K562 (cell line): Measurements from ENCODE around the gene MCM9. TPM values are rescaled to one million over a fixed set of nuclear protein-coding genes. Genes with fewer than 3 reads are reported as not detected.

Source experiments
- ATAC-seq: fragments of 200-7000 bp; cut with Tn5 transposase; 3 replicates; pipeline ENCODE4 v1.9.1; 2020; ENCODE audit warnings: moderate library complexity
- BruUV-seq: library from RNA; stranded (reverse); fragments of 400-500 nt; replicated peaks from 2 replicates; lab custom pipeline; 2021; lab: Mats Ljungman, UMichigan
- CTCF ChIA-PET: fragments of 300-600 bp; formaldehyde crosslinking; extraction: SDS; loops from one replicate; lab custom pipeline; 2021; ENCODE audit warnings: low intra/inter-chr PET ratio; lab: Yijun Ruan, JAX
- POLR2A ChIA-PET: fragments of 300-600, 350-650 bp; sonication (Branson Sonifier 250); formaldehyde crosslinking; extraction: SDS; loops from one replicate; lab custom pipeline; 2021; ENCODE audit warnings: antibody characterized with exemption, inconsistent platforms; lab: Yijun Ruan, JAX
- DNase-seq, 4 experiments: peaks; one replicate each; pipeline versions ENCODE4 v3.0.0 to v3.0.0-alpha.2; 2011 to 2018; ENCODE audit warnings: low spot score in 3 of 4, mixed read lengths in 3 of 4; ENCODE audit errors: extremely low read depth in 1 of 4
- FAIRE-seq: peaks from 2 replicates; lab custom pipeline; 2011; peaks lifted over from hg19 to GRCh38; lab: Jason Lieb, UNC
- H2AFZ ChIP-seq: 2 replicates; pipeline ENCODE4 v1.6.0; 2011; ENCODE audit warnings: low read depth, low read length, control low read depth, inconsistent platforms
- H3K27ac ChIP-seq: fragments of 200-600 bp; 3 replicates; pipeline ENCODE4 v1.8.0; 2011; ENCODE audit warnings: low read depth, mild to moderate bottlenecking, control low read depth, inconsistent platforms, low read length, moderate library complexity, mixed read lengths; ENCODE audit errors: extremely low read depth
- H3K27me3 ChIP-seq, 2 experiments: fragments of 300-600 bp in 1 of 2; 2 replicates in 1 of 2; 3 replicates in 1 of 2; pipeline versions ENCODE4 v1.6.0 to v1.8.0; 2011; ENCODE audit warnings: inconsistent platforms in 2 of 2, low read length in 2 of 2, mild to moderate bottlenecking in 1 of 2, mixed read lengths in 1 of 2, moderate library complexity in 1 of 2; ENCODE audit not compliant: control insufficient read depth in 2 of 2, insufficient read depth in 2 of 2
- H3K36me3 ChIP-seq: fragments of 300-600 bp; 3 replicates; pipeline ENCODE4 v1.8.0; 2011; ENCODE audit warnings: mild to moderate bottlenecking, low read length, inconsistent platforms; ENCODE audit not compliant: control insufficient read depth, insufficient read depth
- H3K4me1 ChIP-seq, 2 experiments: fragments of 200-600 bp in 1 of 2; replicated peaks in 1 of 2; 2 replicates in 1 of 2; 3 replicates in 1 of 2; pipeline versions ENCODE4 v1.5.1 to v1.8.0; 2011; ENCODE audit warnings: inconsistent platforms in 2 of 2, low read length in 2 of 2, mild to moderate bottlenecking in 1 of 2, mixed read lengths in 1 of 2, moderate library complexity in 1 of 2; ENCODE audit not compliant: control insufficient read depth in 2 of 2, insufficient read depth in 2 of 2
- H3K4me2 ChIP-seq: 2 replicates; pipeline ENCODE4 v1.6.1; 2011; ENCODE audit warnings: low read length, control low read depth, inconsistent platforms, mixed read lengths; ENCODE audit not compliant: insufficient read depth
- H3K4me3 ChIP-seq: fragments of 200-600 bp; sonication (generic), shearing (Covaris generic); 2 replicates; pipeline ENCODE4 v1.5.1; 2016; ENCODE audit warnings: control low read depth, inconsistent platforms
- H3K79me2 ChIP-seq: fragments of 200-600 bp; 3 replicates; pipeline ENCODE4 v1.8.0; 2011; ENCODE audit warnings: low read length, inconsistent platforms; ENCODE audit not compliant: control insufficient read depth, insufficient read depth
- H3K9ac ChIP-seq, 2 experiments: 2 replicates each; pipeline versions ENCODE4 v1.6.0 to v1.6.1; 2011; ENCODE audit warnings: low read depth in 2 of 2, low read length in 2 of 2, control low read depth in 1 of 2, inconsistent platforms in 1 of 2, mild to moderate bottlenecking in 1 of 2, mixed read lengths in 1 of 2; ENCODE audit not compliant: insufficient read depth in 1 of 2
- H3K9me1 ChIP-seq: one replicate; pipeline ENCODE4 v1.6.0; 2011; ENCODE audit warnings: inconsistent platforms, mild to moderate bottlenecking, low read length, moderate library complexity; ENCODE audit not compliant: control insufficient read depth, insufficient read depth
- H3K9me3 ChIP-seq: replicated peaks from 2 replicates; pipeline ENCODE4 v1.5.1; 2011; ENCODE audit warnings: low read depth, low read length, inconsistent platforms; ENCODE audit not compliant: control insufficient read depth, insufficient read depth
- H4K20me1 ChIP-seq: replicated peaks from 2 replicates; pipeline ENCODE4 v1.6.1; 2011; ENCODE audit warnings: low read length, inconsistent platforms, mixed read lengths; ENCODE audit not compliant: control insufficient read depth, insufficient read depth
- EWSR1 ChIP-seq: fragments of 450-650 bp; IDR thresholded peaks from 2 replicates; pipeline ENCODE4 v1.6.1; 2018; ENCODE audit warnings: borderline replicate concordance, mild to moderate bottlenecking, low read depth, moderate library complexity; ENCODE audit not compliant: partially characterized antibody
- NCOA6 ChIP-seq: fragments of 450-650 bp; IDR thresholded peaks from 2 replicates; pipeline ENCODE4 v1.6.1; 2017; ENCODE audit warnings: mild to moderate bottlenecking
- NR0B1 ChIP-seq: fragments of 450-650 bp; IDR thresholded peaks from one replicate; pipeline ENCODE4 v1.6.1; 2018; ENCODE audit warnings: mild to moderate bottlenecking, moderate library complexity; ENCODE audit not compliant: partially characterized antibody
- ZFPM2 ChIP-seq: fragments of 250-450 bp; sonication (Bioruptor Pico); IDR thresholded peaks from 2 replicates; pipeline ENCODE4 v1.5.1; 2022; ENCODE audit warnings: mild to moderate bottlenecking
- WGBS: fragments of 100-300 bp; shearing (Covaris generic); methylation state at CpG from one replicate; pipeline ENCODE4 v1.1.6; 2016; ENCODE audit warnings: low coverage, mixed read lengths; ENCODE audit not compliant: insufficient coverage; ENCODE audit errors: missing lambda C conversion rate; 5-methylcytosine and 5-hydroxymethylcytosine counted together
- in situ Hi-C: fragments of 300-500 bp; cut with MboI; formaldehyde crosslinking; loops from 4 replicates; pipeline ENCODE4 v1.15.0; 2018; ENCODE audit warnings: inconsistent platforms, mixed read lengths
- intact Hi-C: fragments of 100-400 bp; cut with micrococcal nuclease; formaldehyde crosslinking; loops from 2 replicates; pipeline ENCODE4 v1.14.2; 2022
- polyA plus RNA-seq, 8 experiments: library from polyadenylated mRNA; depleted of rRNA in 4 of 8; stranded (reverse) in 5 of 8; unstranded in 3 of 8; fragments of >200 nt; fragmentation: Nextera tagmentation in 2 of 8; fragmentation: Illumina TruSeq in 1 of 8; extraction: Ambion mirVana in 2 of 8; extraction: Trizol in 1 of 8; gene quantifications; 2 replicates each; pipeline versions ENCODE4 v1.2.1 to v1.2.3, GENCODE V29; 2011 to 2014; ENCODE audit warnings: inconsistent platforms in 1 of 8, missing spikeins in 1 of 8
- total RNA-seq, 7 experiments: library from RNA; depleted of rRNA in 6 of 7; stranded (reverse); fragments of >200 nt in 6 of 7; fragmentation: Illumina TruSeq in 2 of 7; extraction: Trizol in 2 of 7; gene quantifications; 2 replicates each; pipeline versions ENCODE4 v1.2.1 to v1.2.3, GENCODE V29; 2011 to 2021; ENCODE audit warnings: low replicate concordance in 1 of 7

The MCM9 gene
- total and polyA plus RNA-seq, 9 of the 15 experiments (the other 6 are each of a cell fraction or from before 2014, with no cell fraction given), result 4.8 to 16.7 (median 11.6) TPM

DNA sequence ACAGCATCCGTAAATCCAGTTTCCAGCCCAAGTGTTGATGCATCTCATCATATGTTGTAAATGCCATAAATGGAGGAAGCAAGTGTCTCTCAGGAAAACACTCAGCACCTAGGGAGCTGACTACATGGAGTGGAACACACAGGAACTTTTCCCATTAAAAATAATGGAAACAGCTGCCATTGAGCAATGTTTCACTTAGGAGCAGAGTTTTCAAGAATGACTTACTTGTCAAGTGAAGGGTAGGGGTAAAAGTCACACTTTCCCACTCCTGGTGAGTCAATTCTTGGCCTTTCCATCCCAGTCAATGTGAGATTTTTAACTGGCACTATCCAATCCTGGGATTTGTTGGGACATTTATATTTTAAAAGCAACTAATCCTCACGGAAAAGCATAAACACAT is 160.4 kb downstream of the MCM9 start:
- H3K4me3 ChIP-seq, result no peak overlapping the region
- POLR2A ChIA-PET, result interaction anchor here (0.6 to 0.8 kb wide), 2 partner anchors 21 to 48 kb away, joined by 3 read pairs; no protein-coding TSS in a partner anchor
- no peak overlapping the region for H3K4me2 ChIP-seq
- H3K27ac ChIP-seq, result no peak overlapping the region
- TF ChIP-seq ZFPM2 (CRISPR knock-in tag), result no peak
- TF ChIP-seq NCOA6, result no peak
- TF ChIP-seq NR0B1, result no peak
- no peak for TF ChIP-seq EWSR1
- in situ Hi-C loops, result no loop called here
- H3K9ac ChIP-seq, result no peak overlapping the region
- no peak overlapping the region for H2AFZ ChIP-seq
- BruUV-seq, result no TSS peak
- no peak for FAIRE-seq
- ATAC-seq, result no peak
- intact Hi-C loops, result no loop called here
- no peaks in the 10 kb centered on the region for H3K9me3 ChIP-seq
- H3K79me2 ChIP-seq, result no peaks in the 10 kb centered on the region
- DNase-seq, result no peak
- no peaks in the 10 kb centered on the region for H4K20me1 ChIP-seq
- peaks cover 12 to 13% of the 10 kb centered on the region in 2 experiments; a peak in 3 of 5 replicates for H3K27me3 ChIP-seq
- H3K4me1 ChIP-seq, result peaks cover 0 to 3% of the 10 kb centered on the region in 2 experiments; a peak in 1 of 5 replicates
- 41% methylated on average over 2 of the region's 2 CpGs for WGBS
- H3K36me3 ChIP-seq, result no peaks in the 10 kb centered on the region
- no peaks in the 10 kb centered on the region for H3K9me1 ChIP-seq
- CTCF ChIA-PET, result no interaction called here
